ENCODE results near the gene SIX2. TPM values are rescaled to one million over a fixed set of nuclear protein-coding genes. Genes with fewer than 3 reads are reported as not detected.
"Not testable (repeated sequence)": the region's sequence is repeated elsewhere in the genome, so short reads cannot be mapped to it uniquely, and the experiment has no call there.

SIX2 gene
- total and polyA plus RNA-seq, 2 donors (not counting 1 experiment from before 2014, with no cell fraction given) = not detected

GRCh38 chr2:45038861-45039260, 29.6 kb upstream of the SIX2 start:
- H3K79me2 ChIP-seq (ENCODE audit: control insufficient read depth, insufficient read depth, low read length); H3K4me1 Mint-ChIP-seq; H3K9me3 ChIP-seq (ENCODE audit: control extremely low read depth in 1 of 3, control insufficient read depth in 2 of 3, insufficient read depth in 1 of 3, low read length in 2 of 3); H3K9me3 Mint-ChIP-seq (ENCODE audit: insufficient read depth); intact Hi-C loops (cut with micrococcal nuclease); ATAC-seq (ENCODE audit: low read depth); H3K36me3 ChIP-seq (replicated peaks in 1 of 2; ENCODE audit: control extremely low read depth in 1 of 2, control insufficient read depth in 1 of 2, extremely low read depth in 1 of 2, insufficient read depth in 2 of 2, low read length in 1 of 2); H3K4me3 ChIP-seq (ENCODE audit: control extremely low read depth in 1 of 5, extremely low read depth in 1 of 5, insufficient read depth in 1 of 5, low read depth in 2 of 5, low read length in 4 of 5); POLR2A ChIA-PET; H4K20me1 ChIP-seq (ENCODE audit: control insufficient read depth, insufficient read depth, low read length, poor library complexity, severe bottlenecking); H3K9ac ChIP-seq (ENCODE audit: low read length); CTCF ChIA-PET; DNase-seq; H3K27me3 Mint-ChIP-seq; H2AFZ ChIP-seq (ENCODE audit: insufficient read depth, low read depth, low read length, poor library complexity, severe bottlenecking); H3K27me3 ChIP-seq (replicated peaks in 1 of 4; ENCODE audit: control extremely low read depth in 1 of 4, control insufficient read depth in 3 of 4, insufficient read depth in 4 of 4, low read length in 3 of 4); H3K4me2 ChIP-seq (replicated peaks; ENCODE audit: low read depth, low read length, poor library complexity, severe bottlenecking); H3K27ac Mint-ChIP-seq; H3K27ac ChIP-seq (ENCODE audit: low read length in 2 of 2); H3K4me3 Mint-ChIP-seq; H3K4me1 ChIP-seq (ENCODE audit: control insufficient read depth in 2 of 2, insufficient read depth in 2 of 2, low read length in 2 of 2): not testable (repeated sequence)
- 92% methylated on average over 3 of the region's 5 CpGs for WGBS (ENCODE audit: insufficient coverage)

GRCh38 chr2:45033302-45033701, 24.1 kb upstream of the SIX2 start:
- H3K27me3 ChIP-seq (replicated peaks in 1 of 4; ENCODE audit: control extremely low read depth in 1 of 4, control insufficient read depth in 3 of 4, insufficient read depth in 4 of 4, low read length in 3 of 4) = peaks cover 0 to 9% (median 0%) of the 10 kb centered on the region in 4 experiments
- Mint-ChIP-seq H3K27ac (no peak overlapping the region), H3K9me3 (ENCODE audit: insufficient read depth) (no peaks in the 10 kb centered on the region), H3K27me3 (peaks cover 4% of the 10 kb centered on the region), H3K4me1 (no peaks in the 10 kb centered on the region), H3K4me3 (no peak overlapping the region)
- 77% methylated on average over 3 of the region's 4 CpGs for WGBS (ENCODE audit: insufficient coverage)
- H4K20me1 ChIP-seq (ENCODE audit: control insufficient read depth, insufficient read depth, low read length, poor library complexity, severe bottlenecking) = no peaks in the 10 kb centered on the region
- TF ChIP-seq CTCF (IDR thresholded peaks at IDR 0.05) (no peak), EZH2 (IDR thresholded peaks at IDR 0.05; ENCODE audit: borderline replicate concordance, insufficient read depth, low read depth, low read length, poor library complexity, severe bottlenecking) (no peak)
- H2AFZ ChIP-seq (ENCODE audit: insufficient read depth, low read depth, low read length, poor library complexity, severe bottlenecking) = no peak overlapping the region
- H3K36me3 ChIP-seq (replicated peaks in 1 of 2; ENCODE audit: control extremely low read depth in 1 of 2, control insufficient read depth in 1 of 2, extremely low read depth in 1 of 2, insufficient read depth in 2 of 2, low read length in 1 of 2) = no peaks in the 10 kb centered on the region
- CTCF ChIA-PET = no interaction called here
- DNase-seq (no peak), ATAC-seq (ENCODE audit: low read depth) (no peak)
- no peaks in the 10 kb centered on the region for H3K79me2 ChIP-seq (ENCODE audit: control insufficient read depth, insufficient read depth, low read length)
- POLR2A ChIA-PET = no interaction called here
- no peak overlapping the region for H3K4me2 ChIP-seq (replicated peaks; ENCODE audit: low read depth, low read length, poor library complexity, severe bottlenecking)
- no peaks in the 10 kb centered on the region for H3K4me1 ChIP-seq (ENCODE audit: control insufficient read depth in 2 of 2, insufficient read depth in 2 of 2, low read length in 2 of 2)
- no peak overlapping the region for H3K4me3 ChIP-seq (ENCODE audit: control extremely low read depth in 1 of 5, extremely low read depth in 1 of 5, insufficient read depth in 1 of 5, low read depth in 2 of 5, low read length in 4 of 5)
- no peak overlapping the region for H3K27ac ChIP-seq (ENCODE audit: low read length in 2 of 2)
- no peak overlapping the region for H3K9ac ChIP-seq (ENCODE audit: low read length)
- intact Hi-C loops (cut with micrococcal nuclease) = no loop called here
- H3K9me3 ChIP-seq (ENCODE audit: control extremely low read depth in 1 of 3, control insufficient read depth in 2 of 3, insufficient read depth in 1 of 3, low read length in 2 of 3) = peaks cover 0 to 4% (median 0%) of the 10 kb centered on the region in 3 donors
